ENCODE data around the gene TUBGCP2. TPM values are rescaled to one million over a fixed set of nuclear protein-coding genes. Genes with fewer than 3 reads are reported as not detected.

TUBGCP2 gene
- total RNA-seq, 1 experiment from 2014 or later: 75.1 TPM

- no peak overlapping the region for H3K27ac ChIP-seq (ENCODE audit: low read depth, low read length, poor library complexity, severe bottlenecking)
- DNase-seq (ENCODE audit: low spot score): no peak
- BruUV-seq (replicated peaks): no TSS peak
- peaks cover 92% of the 10 kb centered on the region for H3K27me3 ChIP-seq (replicated peaks; ENCODE audit: insufficient read depth, low read depth, low read length, poor library complexity)
- TF ChIP-seq EZH2 (IDR thresholded peaks at IDR 0.05; ENCODE audit: borderline replicate concordance, low read depth, low read length, poor library complexity, severe bottlenecking) (peak; percentile 89), CTCF (conservative IDR thresholded peaks at IDR 0.05; ENCODE audit: low read depth, low read length) (no peak)
- H3K9me3 ChIP-seq (ENCODE audit: low read depth, low read length, poor library complexity, severe bottlenecking): no peaks in the 10 kb centered on the region
- intact Hi-C loops (cut with micrococcal nuclease; ENCODE audit: unreplicated experiment): no loop called here
- no peaks in the 10 kb centered on the region for H3K4me1 ChIP-seq (ENCODE audit: insufficient read depth, low read length, poor library complexity, severe bottlenecking)
- ChIA-PET POLR2A (ENCODE audit: low non-redundant PET) (no interaction called here), CTCF (no interaction called here)
- H3K36me3 ChIP-seq (ENCODE audit: insufficient read depth, low read length, poor library complexity, severe bottlenecking): no peaks in the 10 kb centered on the region
- H3K4me3 ChIP-seq (ENCODE audit: low read depth, low read length, poor library complexity, severe bottlenecking): no peak overlapping the region
Measured at GRCh38 chr10:133229265-133230043, 79.2 kb downstream of the TUBGCP2 start.

Small RNA genes lying within 50 kb of the gene (microRNA-seq; reads per million reads assigned to microRNA genes)
- not detected for gene MIR202

Other genes with a start within 250 kb of the TUBGCP2 start
- gene ADGRA1, start 220.9 kb downstream of the TUBGCP2 start, total RNA-seq (2021): 0.82 and 0.87 TPM in 2 replicates
- gene KNDC1, start 148.7 kb downstream of the TUBGCP2 start, total RNA-seq (2021): not detected in 2 replicates
- gene UTF1, start 78.7 kb downstream of the TUBGCP2 start, total RNA-seq (2021): not detected in 2 replicates
- gene VENTX, start 71.0 kb downstream of the TUBGCP2 start, total RNA-seq (2021): not detected in 2 replicates
- gene ADAM8, start 32.0 kb downstream of the TUBGCP2 start, total RNA-seq (2021): 1.0 and 1.2 TPM in 2 replicates
- 51.8 and 61.4 TPM in 2 replicates for gene ZNF511, start within 50 bp of the TUBGCP2 start, total RNA-seq (2021)
- 0.57 TPM in 1 of 2 replicates, not detected in the other for gene CALY, start 28.0 kb upstream of the TUBGCP2 start, total RNA-seq (2021)
- not detected in 2 replicates for gene PRAP1, start 38.5 kb upstream of the TUBGCP2 start, total RNA-seq (2021)
- gene FUOM, start 49.1 kb upstream of the TUBGCP2 start, total RNA-seq (2021): 16.0 and 22.3 TPM in 2 replicates
- 96.3 and 101 TPM in 2 replicates for gene ECHS1, start 64.5 kb upstream of the TUBGCP2 start, total RNA-seq (2021)
- gene PAOX, start 70.4 kb upstream of the TUBGCP2 start, total RNA-seq (2021): 0.92 and 2.1 TPM in 2 replicates
- 79.0 and 83.3 TPM in 2 replicates for gene MTG1, start 85.3 kb upstream of the TUBGCP2 start, total RNA-seq (2021)
- 0.13 TPM in 1 of 2 replicates, not detected in the other for gene SPRN, start 115.8 kb upstream of the TUBGCP2 start, total RNA-seq (2021)
- 1.8 and 2.2 TPM in 2 replicates for gene SCART1, start 145.1 kb upstream of the TUBGCP2 start, total RNA-seq (2021)
- 0.49 and 0.74 TPM in 2 replicates for gene CYP2E1, start 218.5 kb upstream of the TUBGCP2 start, total RNA-seq (2021)

Data from A673 (cell line).